ENCODE data around the gene ATP6V1B1.

Gene ATP6V1B1

GRCh38 chr2:70930371-70931329, 5.0 kb upstream of the ATP6V1B1 start:
- no peak for DNase-seq

GRCh38 chr2:70931376-70932000, 4.2 kb upstream of the ATP6V1B1 start:
- DNase-seq: no peak

- no peak for DNase-seq
Measured at GRCh38 chr2:70932631-70933230, 3.0 kb upstream of the ATP6V1B1 start.

GRCh38 chr2:70934981-70935380, 719 bp upstream of the ATP6V1B1 start:
- no peak for DNase-seq

GRCh38 chr2:70936165-70936978, 672 bp downstream of the ATP6V1B1 start:
- DNase-seq: no peak

- peak; percentile 50 for DNase-seq
Measured at GRCh38 chr2:70936979-70937811, 1.5 kb downstream of the ATP6V1B1 start.

- no peak for DNase-seq
Measured at GRCh38 chr2:70937866-70938585, 2.3 kb downstream of the ATP6V1B1 start.

GRCh38 chr2:70938586-70938950, 2.9 kb downstream of the ATP6V1B1 start:
- DNase-seq: no peak

- no peak for DNase-seq
Measured at GRCh38 chr2:70939001-70939838, 3.5 kb downstream of the ATP6V1B1 start.

GRCh38 chr2:70939839-70940580, 4.3 kb downstream of the ATP6V1B1 start:
- no peak for DNase-seq

GRCh38 chr2:70941186-70941585, 5.5 kb downstream of the ATP6V1B1 start:
- DNase-seq: no peak

GRCh38 chr2:70941701-70942100, 6.0 kb downstream of the ATP6V1B1 start:
- DNase-seq: no peak

GRCh38 chr2:70942396-70943204, 6.9 kb downstream of the ATP6V1B1 start:
- DNase-seq: no peak

GRCh38 chr2:70943205-70943871, 7.6 kb downstream of the ATP6V1B1 start:
- no peak for DNase-seq

- DNase-seq: no peak
Measured at GRCh38 chr2:70944111-70944690, 8.5 kb downstream of the ATP6V1B1 start.

- DNase-seq: no peak
Measured at GRCh38 chr2:70946832-70947442, 11.2 kb downstream of the ATP6V1B1 start.

GRCh38 chr2:70947556-70948184, 12.0 kb downstream of the ATP6V1B1 start:
- DNase-seq: peak; percentile 44

Data from NCI-H226 (cell line).